GM23248 (cell line): Measurements from ENCODE around the gene BTBD2.

Experiments
- EZH2 ChIP-seq: fragments of 200-600 bp; sonication (generic); IDR thresholded peaks from 2 replicates; pipeline ENCODE4 v1.6.1; 2018; ENCODE audit warnings: antibody characterized with exemption, mild to moderate bottlenecking; ENCODE audit not compliant: insufficient read depth, poor library complexity, severe bottlenecking
- EZH2phosphoT487 ChIP-seq: fragments of 200-600 bp; sonication (generic); IDR thresholded peaks from 2 replicates; pipeline ENCODE4 v1.6.1; 2018; ENCODE audit warnings: antibody characterized with exemption, moderate library complexity, mild to moderate bottlenecking, low read depth; ENCODE audit not compliant: insufficient read depth

- TF ChIP-seq EZH2: no peak
- TF ChIP-seq EZH2phosphoT487: no peak
Measured at GRCh38 chr19:2022289-2022688, 6.8 kb upstream of the BTBD2 start.
